Ascending aorta (tissue), 2 donors: Measurements from ENCODE around the gene MARCHF2. TPM values are rescaled to one million over a fixed set of nuclear protein-coding genes. Genes with fewer than 3 reads are reported as not detected.
"Not testable (repeated sequence)": the region's sequence is repeated elsewhere in the genome, so short reads cannot be mapped to it uniquely, and the experiment has no call there.

Experiments used
- DNase-seq, 2 donors: peaks; one replicate each; pipeline ENCODE4 v3.0.0-alpha.2; 2019; ENCODE audit warnings: low spot score in 2 of 2
- H3K27ac ChIP-seq, 2 donors: fragments of 200-600 bp; sonication (generic); one replicate each; pipeline ENCODE4 v1.5.1; 2016 to 2017; ENCODE audit warnings: mild to moderate bottlenecking in 1 of 2
- H3K27me3 ChIP-seq: fragments of 200-600 bp; sonication (generic); one replicate; pipeline ENCODE4 v1.5.1; 2017
- H3K36me3 ChIP-seq, 2 donors: fragments of 200-600 bp; sonication (generic); one replicate each; pipeline ENCODE4 v1.5.1; 2016
- H3K4me1 ChIP-seq, 2 donors: fragments of 200-600 bp; sonication (generic); one replicate each; pipeline ENCODE4 v1.5.1; 2016 to 2017; ENCODE audit warnings: mild to moderate bottlenecking in 1 of 2
- H3K4me3 ChIP-seq, 2 donors: fragments of 200-600 bp; sonication (generic); one replicate each; pipeline ENCODE4 v1.5.1; 2016 to 2017; ENCODE audit warnings: mild to moderate bottlenecking in 1 of 2
- H3K9me3 ChIP-seq, 2 donors: fragments of 200-600 bp; sonication (generic); one replicate each; pipeline ENCODE4 v1.5.1; 2016
- intact Hi-C: fragments of 100-400 bp; cut with DNase I; formaldehyde crosslinking; loops from one replicate; pipeline ENCODE4 v1.15.1; 2023
- total RNA-seq: library from RNA; depleted of rRNA; stranded (reverse); fragments of >200 nt; gene quantifications from one replicate; pipeline ENCODE4 v1.1.0, GENCODE V29; 2016
- TF ChIP-seq, protein P1 (sequence below), 3 experiments: fragments of 200-600 bp in 2 of 3; fragments of 450-650 bp in 1 of 3; sonication (generic) in 2 of 3; IDR thresholded peaks; one replicate each; pipeline ENCODE4 v1.5.1; 2016 to 2019; ENCODE audit warnings: antibody characterized with exemption in 3 of 3, mild to moderate bottlenecking in 1 of 3, moderate library complexity in 1 of 3

Gene MARCHF2
- total RNA-seq, 1 donor from 2014 or later, result 151 TPM

DNA sequence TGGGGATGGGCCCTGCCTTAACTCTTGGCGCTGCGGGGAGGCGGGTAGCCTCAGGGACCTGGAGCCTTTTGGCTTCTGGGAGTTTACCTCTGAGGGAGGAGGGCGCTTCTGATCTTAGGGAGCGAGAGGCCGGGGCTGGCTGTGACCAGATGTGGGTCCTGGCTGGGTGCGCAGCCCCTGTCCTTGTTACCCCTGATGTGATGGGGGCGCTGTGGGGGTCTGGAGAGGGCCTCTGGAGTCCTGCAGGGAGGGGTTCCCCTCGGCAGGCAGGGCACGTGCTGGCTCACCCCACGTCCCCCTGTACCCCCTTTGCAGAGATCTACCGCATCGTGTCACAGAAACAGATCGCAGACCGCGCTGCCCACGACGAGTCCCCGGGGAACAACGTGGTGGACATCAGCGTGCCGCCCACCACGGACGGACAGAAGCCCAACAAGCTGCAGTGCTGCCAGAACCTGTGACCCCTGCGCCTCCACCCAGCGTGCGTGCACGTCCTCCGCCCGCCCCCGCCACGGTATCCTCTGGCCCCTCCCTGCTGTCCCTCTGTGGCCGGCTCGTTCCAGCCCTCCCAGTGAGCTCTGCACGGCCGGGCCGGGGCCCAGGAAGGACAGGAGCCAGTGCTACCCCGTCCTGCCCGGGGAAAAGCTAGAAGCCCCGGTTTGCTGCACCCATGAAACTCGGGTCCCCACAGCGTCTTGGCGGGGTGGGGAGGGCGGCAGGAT is 9.8 kb upstream of the MARCHF2 start:
- Histone ChIP-seq H3K4me3 (no peak overlapping the region), H3K36me3 (peaks cover 47 to 63% of the 10 kb centered on the region in 2 donors), H3K4me1 (no peaks in the 10 kb centered on the region), H3K27me3 (no peaks in the 10 kb centered on the region), H3K27ac (no peak overlapping the region), H3K9me3 (no peaks in the 10 kb centered on the region)
- DNase-seq, result no peak
- TF ChIP-seq, protein P1, sequence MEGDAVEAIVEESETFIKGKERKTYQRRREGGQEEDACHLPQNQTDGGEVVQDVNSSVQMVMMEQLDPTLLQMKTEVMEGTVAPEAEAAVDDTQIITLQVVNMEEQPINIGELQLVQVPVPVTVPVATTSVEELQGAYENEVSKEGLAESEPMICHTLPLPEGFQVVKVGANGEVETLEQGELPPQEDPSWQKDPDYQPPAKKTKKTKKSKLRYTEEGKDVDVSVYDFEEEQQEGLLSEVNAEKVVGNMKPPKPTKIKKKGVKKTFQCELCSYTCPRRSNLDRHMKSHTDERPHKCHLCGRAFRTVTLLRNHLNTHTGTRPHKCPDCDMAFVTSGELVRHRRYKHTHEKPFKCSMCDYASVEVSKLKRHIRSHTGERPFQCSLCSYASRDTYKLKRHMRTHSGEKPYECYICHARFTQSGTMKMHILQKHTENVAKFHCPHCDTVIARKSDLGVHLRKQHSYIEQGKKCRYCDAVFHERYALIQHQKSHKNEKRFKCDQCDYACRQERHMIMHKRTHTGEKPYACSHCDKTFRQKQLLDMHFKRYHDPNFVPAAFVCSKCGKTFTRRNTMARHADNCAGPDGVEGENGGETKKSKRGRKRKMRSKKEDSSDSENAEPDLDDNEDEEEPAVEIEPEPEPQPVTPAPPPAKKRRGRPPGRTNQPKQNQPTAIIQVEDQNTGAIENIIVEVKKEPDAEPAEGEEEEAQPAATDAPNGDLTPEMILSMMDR (IDR thresholded peaks at IDR 0.05), result no peak
- intact Hi-C loops, result no loop called here

DNA sequence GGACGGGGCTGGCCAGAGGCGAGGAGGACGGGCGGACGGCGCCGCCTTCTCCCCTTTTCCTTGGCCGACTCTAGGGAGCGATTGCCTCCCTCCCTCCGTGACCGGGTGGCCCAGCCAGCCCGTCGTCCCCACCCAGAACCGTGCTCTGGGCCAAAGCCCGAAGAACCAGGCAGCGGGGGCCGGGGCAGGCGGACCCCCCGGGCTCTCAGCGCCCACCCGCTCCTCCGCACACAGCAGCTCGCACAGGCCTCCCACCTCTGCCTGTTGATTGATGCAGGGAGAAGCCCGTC is 9.3 kb upstream of the MARCHF2 start:
- Histone ChIP-seq H3K36me3 (peaks cover 47 to 63% of the 10 kb centered on the region in 2 donors), H3K27me3 (no peaks in the 10 kb centered on the region), H3K27ac (no peak overlapping the region), H3K4me3 (no peak overlapping the region), H3K9me3 (no peaks in the 10 kb centered on the region), H3K4me1 (no peaks in the 10 kb centered on the region)
- DNase-seq, result no peak
- intact Hi-C loops, result no loop called here
- TF ChIP-seq, protein P1 (IDR thresholded peaks at IDR 0.05), result no peak

DNA sequence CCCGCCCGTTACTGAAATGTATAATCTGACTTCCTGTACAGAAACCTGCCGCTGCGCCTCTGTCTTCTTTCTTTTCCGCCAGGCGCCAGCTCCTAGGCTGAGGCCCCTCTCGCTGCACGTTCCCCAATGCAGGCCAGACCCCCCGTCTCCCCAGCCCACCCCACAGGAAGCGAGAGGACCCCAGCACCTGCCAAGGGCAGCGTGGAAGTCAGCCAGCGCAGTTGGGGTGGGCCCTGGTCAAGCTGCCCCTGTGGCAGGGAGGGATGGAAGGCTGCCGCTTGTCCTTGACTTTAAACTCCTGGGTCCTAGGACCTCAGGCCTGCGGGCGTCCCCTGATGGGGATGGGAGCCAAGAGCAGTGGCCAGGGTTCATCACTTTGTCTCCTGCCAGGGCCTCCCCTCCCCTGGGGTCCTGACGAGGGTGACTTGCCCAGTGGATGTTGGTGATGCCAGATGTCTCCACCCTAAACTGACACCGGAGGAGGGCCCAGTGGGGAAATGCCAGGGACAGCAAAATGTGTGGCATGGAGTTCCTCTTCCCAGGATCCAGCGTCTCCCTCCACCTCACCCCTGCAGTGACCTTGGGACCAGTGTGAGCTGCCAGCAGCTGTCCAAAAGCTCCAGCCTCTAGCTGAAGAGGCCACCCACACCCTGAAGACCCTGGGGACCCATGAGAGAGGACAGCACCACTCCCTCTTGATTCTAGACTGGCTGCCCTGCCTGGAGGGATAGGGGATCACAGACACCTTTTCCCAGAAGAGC is 8.5 kb upstream of the MARCHF2 start:
- H3K36me3 ChIP-seq, result peaks cover 43 to 59% of the 10 kb centered on the region in 2 donors
- no peaks in the 10 kb centered on the region for H3K9me3 ChIP-seq
- DNase-seq, result no peak
- no peaks in the 10 kb centered on the region for H3K27me3 ChIP-seq
- intact Hi-C loops, result no loop called here
- TF ChIP-seq, protein P1 (IDR thresholded peaks at IDR 0.05), result no peak
- H3K4me1 ChIP-seq, result no peaks in the 10 kb centered on the region
- no peak overlapping the region for H3K4me3 ChIP-seq
- H3K27ac ChIP-seq, result no peak overlapping the region

DNA sequence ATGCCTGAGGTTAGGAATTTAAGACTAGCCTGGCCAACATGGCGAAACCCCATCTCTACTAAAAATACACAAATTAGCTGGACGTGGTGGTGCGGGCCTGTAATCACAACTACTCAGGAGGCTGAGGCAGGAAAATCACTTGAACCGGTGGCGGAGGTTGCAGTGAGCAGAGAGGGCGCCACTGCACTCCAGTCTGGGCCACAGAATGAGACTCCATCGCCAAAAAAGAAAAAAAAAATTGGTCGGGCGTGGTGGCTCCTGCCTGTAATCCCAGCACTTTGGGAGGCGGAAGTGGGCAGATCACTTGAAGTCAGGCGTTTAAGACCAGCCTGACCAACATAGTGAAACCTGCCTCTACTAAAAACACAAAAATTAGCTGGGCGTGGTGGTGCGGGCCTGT is 2.4 kb upstream of the MARCHF2 start:
- peaks cover 0 to 11% of the 10 kb centered on the region in 2 donors for H3K4me1 ChIP-seq
- intact Hi-C loops, H3K27me3 ChIP-seq, H3K27ac ChIP-seq, H3K36me3 ChIP-seq, DNase-seq, H3K4me3 ChIP-seq, H3K9me3 ChIP-seq: not testable (repeated sequence)

DNA sequence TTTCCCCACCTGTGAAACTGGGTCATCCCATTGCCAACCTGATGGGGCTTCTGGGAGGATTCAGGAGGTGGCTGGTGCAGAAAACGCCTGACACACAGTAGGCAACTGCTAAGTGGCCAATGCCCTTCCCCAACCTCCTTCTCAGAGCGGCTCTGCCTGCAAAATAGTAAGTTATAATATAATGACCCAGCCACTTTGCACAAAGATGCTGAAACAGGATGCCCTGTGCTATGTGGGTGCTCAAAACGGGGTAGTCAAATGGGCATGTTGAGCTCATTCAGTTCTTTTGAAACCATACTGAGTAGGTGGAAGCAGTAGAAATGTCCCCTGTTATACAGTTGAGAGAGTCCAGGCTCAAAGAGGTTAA is 507 bp downstream of the MARCHF2 start:
- Histone ChIP-seq H3K27me3 (no peaks in the 10 kb centered on the region), H3K4me3 (peak overlapping the region; percentile 94 to 96), H3K36me3 (peaks cover 0 to 2% of the 10 kb centered on the region in 2 donors), H3K27ac (peak overlapping the region in 1 of 2 donors; percentile 49), H3K9me3 (no peaks in the 10 kb centered on the region), H3K4me1 (peaks cover 0 to 11% of the 10 kb centered on the region in 2 donors)
- intact Hi-C loops, result loop anchor here (1.0 kb wide), 4 partner anchors 10 to 93 kb away; partner anchors contain the start of genes HNRNPM and RAB11B
- DNase-seq, result no peak
- TF ChIP-seq, protein P1 (IDR thresholded peaks at IDR 0.05), result no peak

DNA sequence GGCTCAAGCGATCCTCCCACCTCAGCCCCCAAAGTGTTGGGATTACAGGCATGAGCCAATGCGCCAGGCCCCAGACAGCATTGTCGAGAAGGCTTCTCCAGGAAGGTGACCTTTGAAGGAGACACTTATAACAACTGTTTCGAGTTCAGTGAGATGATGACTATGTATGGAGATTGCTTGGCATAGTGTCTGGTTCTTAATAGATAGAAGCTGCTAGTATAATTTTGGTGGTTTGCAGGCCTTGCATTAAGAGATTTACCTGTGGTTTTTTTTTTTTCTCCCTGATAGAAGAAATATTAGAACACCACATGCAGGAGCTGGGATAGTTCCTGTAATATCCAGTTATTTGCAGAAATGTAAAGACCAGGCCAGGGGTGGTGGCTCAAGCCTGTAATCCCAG is 3.7 kb downstream of the MARCHF2 start:
- peaks cover 0 to 11% of the 10 kb centered on the region in 2 donors for H3K4me1 ChIP-seq

More for the DNA sequence above, 3.7 kb downstream of the MARCHF2 start:
- Histone ChIP-seq H3K27me3 (no peaks in the 10 kb centered on the region), H3K36me3 (peaks cover 0 to 11% of the 10 kb centered on the region in 2 donors), H3K27ac (no peak overlapping the region), H3K9me3 (no peaks in the 10 kb centered on the region), H3K4me3 (no peak overlapping the region)
- no peak for DNase-seq
- TF ChIP-seq, protein P1 (IDR thresholded peaks at IDR 0.05), result no peak
- intact Hi-C loops, result no loop called here
